Measurements from ENCODE around the gene ISLR2. TPM values are rescaled to one million over a fixed set of nuclear protein-coding genes. Genes with fewer than 3 reads are reported as not detected.
A peak's percentile ranks its signal among the peaks of the same experiment; 100 is the strongest.

Gene ISLR2
- total RNA-seq, 6 experiments from 2014 or later, result 0.07 TPM; not detected in 5

GRCh38 chr15:74130849-74131627 is 652 bp downstream of the ISLR2 start:
- Mint-ChIP-seq H3K4me1 (ENCODE audit: low read depth) (peaks cover 20% of the 10 kb centered on the region), H3K27me3 (ENCODE audit: insufficient read depth) (peaks cover 56% of the 10 kb centered on the region), H3K36me3 (ENCODE audit: low read depth) (no peaks in the 10 kb centered on the region), H3K27ac (no peak overlapping the region), H3K9me3 (peaks cover 3% of the 10 kb centered on the region; the same call in 1 of the 2 replicates), H3K4me3 (no peak overlapping the region)
- TF ChIP-seq, protein P1, sequence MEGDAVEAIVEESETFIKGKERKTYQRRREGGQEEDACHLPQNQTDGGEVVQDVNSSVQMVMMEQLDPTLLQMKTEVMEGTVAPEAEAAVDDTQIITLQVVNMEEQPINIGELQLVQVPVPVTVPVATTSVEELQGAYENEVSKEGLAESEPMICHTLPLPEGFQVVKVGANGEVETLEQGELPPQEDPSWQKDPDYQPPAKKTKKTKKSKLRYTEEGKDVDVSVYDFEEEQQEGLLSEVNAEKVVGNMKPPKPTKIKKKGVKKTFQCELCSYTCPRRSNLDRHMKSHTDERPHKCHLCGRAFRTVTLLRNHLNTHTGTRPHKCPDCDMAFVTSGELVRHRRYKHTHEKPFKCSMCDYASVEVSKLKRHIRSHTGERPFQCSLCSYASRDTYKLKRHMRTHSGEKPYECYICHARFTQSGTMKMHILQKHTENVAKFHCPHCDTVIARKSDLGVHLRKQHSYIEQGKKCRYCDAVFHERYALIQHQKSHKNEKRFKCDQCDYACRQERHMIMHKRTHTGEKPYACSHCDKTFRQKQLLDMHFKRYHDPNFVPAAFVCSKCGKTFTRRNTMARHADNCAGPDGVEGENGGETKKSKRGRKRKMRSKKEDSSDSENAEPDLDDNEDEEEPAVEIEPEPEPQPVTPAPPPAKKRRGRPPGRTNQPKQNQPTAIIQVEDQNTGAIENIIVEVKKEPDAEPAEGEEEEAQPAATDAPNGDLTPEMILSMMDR (IDR thresholded peaks at IDR 0.05), result no peak
- DNase-seq, result no peak

GRCh38 chr15:74131628-74132413 is 1.4 kb downstream of the ISLR2 start:
- Mint-ChIP-seq H3K9me3 (peaks cover 3% of the 10 kb centered on the region; the same call in 1 of the 2 replicates), H3K4me3 (no peak overlapping the region), H3K36me3 (ENCODE audit: low read depth) (no peaks in the 10 kb centered on the region), H3K27me3 (ENCODE audit: insufficient read depth) (peaks cover 57% of the 10 kb centered on the region), H3K27ac (no peak overlapping the region), H3K4me1 (ENCODE audit: low read depth) (peaks cover 24% of the 10 kb centered on the region)
- DNase-seq, result no peak
- TF ChIP-seq, protein P1 (IDR thresholded peaks at IDR 0.05), result no peak

DNA sequence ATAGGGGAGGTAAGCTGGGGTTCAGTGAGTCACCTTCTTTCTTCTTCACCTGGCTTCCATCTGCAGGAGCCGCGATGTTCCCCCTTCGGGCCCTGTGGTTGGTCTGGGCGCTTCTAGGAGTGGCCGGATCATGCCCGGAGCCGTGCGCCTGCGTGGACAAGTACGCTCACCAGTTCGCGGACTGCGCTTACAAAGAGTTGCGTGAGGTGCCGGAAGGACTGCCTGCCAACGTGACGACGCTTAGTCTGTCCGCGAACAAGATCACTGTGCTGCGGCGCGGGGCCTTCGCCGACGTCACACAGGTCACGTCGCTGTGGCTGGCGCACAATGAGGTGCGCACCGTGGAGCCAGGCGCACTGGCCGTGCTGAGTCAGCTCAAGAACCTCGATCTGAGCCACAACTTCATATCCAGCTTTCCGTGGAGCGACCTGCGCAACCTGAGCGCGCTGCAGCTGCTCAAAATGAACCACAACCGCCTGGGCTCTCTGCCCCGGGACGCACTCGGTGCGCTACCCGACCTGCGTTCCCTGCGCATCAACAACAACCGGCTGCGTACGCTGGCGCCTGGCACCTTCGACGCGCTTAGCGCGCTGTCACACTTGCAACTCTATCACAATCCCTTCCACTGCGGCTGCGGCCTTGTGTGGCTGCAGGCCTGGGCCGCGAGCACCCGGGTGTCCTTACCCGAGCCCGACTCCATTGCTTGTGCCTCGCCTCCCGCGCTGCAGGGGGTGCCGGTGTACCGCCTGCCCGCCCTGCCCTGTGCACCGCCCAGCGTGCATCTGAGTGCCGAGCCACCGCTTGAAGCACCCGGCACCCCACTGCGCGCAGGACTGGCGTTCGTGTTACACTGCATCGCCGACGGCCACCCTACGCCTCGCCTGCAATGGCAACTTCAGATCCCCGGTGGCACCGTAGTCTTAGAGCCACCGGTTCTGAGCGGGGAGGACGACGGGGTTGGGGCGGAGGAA is 2.6 kb downstream of the ISLR2 start:
- H3K4me3 Mint-ChIP-seq, result no peak overlapping the region
- TF ChIP-seq, protein P1 (IDR thresholded peaks at IDR 0.05), result peak; percentile 71
- H3K9me3 Mint-ChIP-seq, result peaks cover 3% of the 10 kb centered on the region; the same call in 1 of the 2 replicates
- DNase-seq, result peak; percentile 63
- peaks cover 25% of the 10 kb centered on the region for H3K4me1 Mint-ChIP-seq (ENCODE audit: low read depth)
- no peak overlapping the region for H3K27ac Mint-ChIP-seq
- H3K36me3 Mint-ChIP-seq (ENCODE audit: low read depth), result no peaks in the 10 kb centered on the region
- H3K27me3 Mint-ChIP-seq (ENCODE audit: insufficient read depth), result peaks cover 57% of the 10 kb centered on the region

DNA sequence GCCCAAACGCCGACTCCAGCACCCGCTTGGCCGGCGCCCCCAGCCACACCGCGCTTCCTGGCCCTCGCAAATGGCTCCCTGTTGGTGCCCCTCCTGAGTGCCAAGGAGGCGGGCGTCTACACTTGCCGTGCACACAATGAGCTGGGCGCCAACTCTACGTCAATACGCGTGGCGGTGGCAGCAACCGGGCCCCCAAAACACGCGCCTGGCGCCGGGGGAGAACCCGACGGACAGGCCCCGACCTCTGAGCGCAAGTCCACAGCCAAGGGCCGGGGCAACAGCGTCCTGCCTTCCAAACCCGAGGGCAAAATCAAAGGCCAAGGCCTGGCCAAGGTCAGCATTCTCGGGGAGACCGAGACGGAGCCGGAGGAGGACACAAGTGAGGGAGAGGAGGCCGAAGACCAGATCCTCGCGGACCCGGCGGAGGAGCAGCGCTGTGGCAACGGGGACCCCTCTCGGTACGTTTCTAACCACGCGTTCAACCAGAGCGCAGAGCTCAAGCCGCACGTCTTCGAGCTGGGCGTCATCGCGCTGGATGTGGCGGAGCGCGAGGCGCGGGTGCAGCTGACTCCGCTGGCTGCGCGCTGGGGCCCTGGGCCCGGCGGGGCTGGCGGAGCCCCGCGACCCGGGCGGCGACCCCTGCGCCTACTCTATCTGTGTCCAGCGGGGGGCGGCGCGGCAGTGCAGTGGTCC is 3.5 kb downstream of the ISLR2 start:
- H3K4me1 Mint-ChIP-seq (ENCODE audit: low read depth), result peaks cover 25% of the 10 kb centered on the region
- peaks cover 50% of the 10 kb centered on the region for H3K27me3 Mint-ChIP-seq (ENCODE audit: insufficient read depth)
- H3K27ac Mint-ChIP-seq, result no peak overlapping the region
- H3K4me3 Mint-ChIP-seq, result no peak overlapping the region
- peaks cover 3% of the 10 kb centered on the region; the same call in 1 of the 2 replicates for H3K9me3 Mint-ChIP-seq
- no peak for DNase-seq
- H3K36me3 Mint-ChIP-seq (ENCODE audit: low read depth), result no peaks in the 10 kb centered on the region
- TF ChIP-seq, protein P1 (IDR thresholded peaks at IDR 0.05), result no peak
